IMR-90 (cell line): Measurements from ENCODE around the gene VIT. TPM values are rescaled to one million over a fixed set of nuclear protein-coding genes. Genes with fewer than 3 reads are reported as not detected.

Source experiments
- ATAC-seq: fragments of 200-7000 bp; cut with Tn5 transposase; 2 replicates; pipeline ENCODE4 v1.9.1; 2020; ENCODE audit warnings: low read depth, mild to moderate bottlenecking, moderate library complexity
- BruUV-seq: library from RNA; stranded (reverse); fragments of 400-500 nt; replicated peaks from 2 replicates; lab custom pipeline; 2021; lab: Mats Ljungman, UMichigan
- CTCF ChIA-PET: fragments of 300-600 bp; formaldehyde crosslinking; extraction: SDS; loops from one replicate; lab custom pipeline; 2021; ENCODE audit warnings: antibody characterized with exemption; lab: Yijun Ruan, JAX
- POLR2A ChIA-PET: fragments of 300-600 bp; sonication (Branson Sonifier 250); formaldehyde crosslinking; loops from one replicate; lab custom pipeline; 2022; ENCODE audit warnings: antibody characterized with exemption; ENCODE audit not compliant: unreplicated experiment; lab: Charles Lee
- DNase-seq: peaks from one replicate; pipeline ENCODE4 v3.0.0; 2013
- H2AFZ ChIP-seq: replicated peaks from 2 replicates; pipeline ENCODE3; 2013; ENCODE audit warnings: low read length, mild to moderate bottlenecking; ENCODE audit not compliant: poor library complexity
- H2AK5ac ChIP-seq: 2 replicates; pipeline ENCODE4 v1.6.1; 2013; ENCODE audit warnings: low read depth, low read length, inconsistent platforms
- H2AK9ac ChIP-seq: replicated peaks from 2 replicates; pipeline ENCODE3; 2013; ENCODE audit warnings: mild to moderate bottlenecking, low read depth, low read length, moderate library complexity; ENCODE audit not compliant: poor library complexity
- H2BK120ac ChIP-seq: 2 replicates; pipeline ENCODE4 v1.6.1; 2013; ENCODE audit warnings: low read depth, low read length, inconsistent platforms
- H2BK15ac ChIP-seq: 3 replicates; pipeline ENCODE4 v1.6.1; 2013; ENCODE audit warnings: low read depth, low read length, inconsistent platforms
- H2BK20ac ChIP-seq: 2 replicates; pipeline ENCODE4 v1.6.1; 2013; ENCODE audit warnings: low read depth, mild to moderate bottlenecking, inconsistent platforms, low read length, moderate library complexity
- H2BK5ac ChIP-seq: 2 replicates; pipeline ENCODE4 v1.6.1; 2013; ENCODE audit warnings: mild to moderate bottlenecking, low read depth, low read length, inconsistent platforms; ENCODE audit not compliant: poor library complexity, severe bottlenecking
- H3K14ac ChIP-seq: replicated peaks from 2 replicates; pipeline ENCODE4 v1.6.1; 2013; ENCODE audit warnings: low read depth, low read length, inconsistent platforms
- H3K18ac ChIP-seq: 2 replicates; pipeline ENCODE4 v1.6.1; 2013; ENCODE audit warnings: low read depth, low read length, control low read depth
- H3K23ac ChIP-seq: 2 replicates; pipeline ENCODE4 v1.6.1; 2013; ENCODE audit warnings: low read depth, low read length, inconsistent platforms
- H3K27ac ChIP-seq: 2 replicates; pipeline ENCODE4 v1.5.1; 2013; ENCODE audit warnings: mild to moderate bottlenecking, control low read depth, low read length; ENCODE audit not compliant: insufficient read depth
- H3K27me3 ChIP-seq: 2 replicates; pipeline ENCODE4 v1.6.1; 2013; ENCODE audit warnings: low read length; ENCODE audit not compliant: control insufficient read depth, insufficient read depth
- H3K36me3 ChIP-seq: 2 replicates; pipeline ENCODE4 v1.6.1; 2013; ENCODE audit warnings: low read length, mixed read lengths; ENCODE audit not compliant: control insufficient read depth, insufficient read depth
- H3K4ac ChIP-seq: 2 replicates; pipeline ENCODE4 v1.6.1; 2013; ENCODE audit warnings: low read depth, low read length, inconsistent platforms
- H3K4me1 ChIP-seq: 2 replicates; pipeline ENCODE4 v1.6.1; 2013; ENCODE audit warnings: low read length, mixed read lengths; ENCODE audit not compliant: control insufficient read depth, insufficient read depth
- H3K4me2 ChIP-seq: 2 replicates; pipeline ENCODE4 v1.6.1; 2013; ENCODE audit warnings: low read depth, mild to moderate bottlenecking, control low read depth, low read length, moderate library complexity
- H3K4me3 ChIP-seq: 2 replicates; pipeline ENCODE4 v1.5.1; 2013; ENCODE audit warnings: low read depth, mild to moderate bottlenecking, control low read depth, low read length, moderate library complexity; ENCODE audit not compliant: insufficient read depth
- H3K56ac ChIP-seq: 2 replicates; pipeline ENCODE4 v1.6.1; 2013; ENCODE audit warnings: low read length, inconsistent platforms; ENCODE audit not compliant: insufficient read depth; ENCODE audit errors: extremely low read depth
- H3K79me1 ChIP-seq, 2 experiments: 2 replicates each; pipeline ENCODE4 v1.6.1; 2013; ENCODE audit warnings: low read length in 2 of 2, inconsistent platforms in 1 of 2, low read depth in 1 of 2
- H3K9ac ChIP-seq: 2 replicates; pipeline ENCODE4 v1.6.1; 2013; ENCODE audit warnings: low read depth, low read length, control low read depth
- H3K9me1 ChIP-seq: 2 replicates; pipeline ENCODE4 v1.6.1; 2013; ENCODE audit warnings: low read length, inconsistent platforms; ENCODE audit not compliant: insufficient read depth
- H3K9me3 ChIP-seq: 2 replicates; pipeline ENCODE4 v1.6.1; 2013; ENCODE audit warnings: low read length; ENCODE audit not compliant: control insufficient read depth, insufficient read depth
- H4K20me1 ChIP-seq: 2 replicates; pipeline ENCODE4 v1.6.1; 2013; ENCODE audit warnings: low read length, inconsistent platforms; ENCODE audit not compliant: insufficient read depth
- H4K5ac ChIP-seq: 2 replicates; pipeline ENCODE4 v1.6.1; 2013; ENCODE audit warnings: mild to moderate bottlenecking, low read depth, low read length, control low read depth
- H4K8ac ChIP-seq, 2 experiments: 2 replicates each; pipeline ENCODE4 v1.6.1; 2013; ENCODE audit warnings: low read depth in 2 of 2, low read length in 2 of 2, control low read depth in 1 of 2, inconsistent platforms in 1 of 2
- H4K91ac ChIP-seq: 2 replicates; pipeline ENCODE4 v1.6.1; 2013; ENCODE audit warnings: low read depth, low read length, inconsistent platforms; ENCODE audit not compliant: insufficient read depth
- CTCF ChIP-seq: conservative IDR thresholded peaks from 2 replicates; pipeline ENCODE4 v1.5.1; 2012; ENCODE audit warnings: mild to moderate bottlenecking, low read depth, low read length, improper control_type of control experiment
- FOS ChIP-seq: fragments of 150-350 bp; IDR thresholded peaks from 2 replicates; pipeline ENCODE4 v1.6.1; 2016; ENCODE audit warnings: low read depth, low read length
- MAFK ChIP-seq: IDR thresholded peaks from 2 replicates; pipeline ENCODE4 v1.6.1; 2012; ENCODE audit warnings: low read depth, low read length, improper control_type of control experiment
- MAZ ChIP-seq: IDR thresholded peaks from 2 replicates; pipeline ENCODE4 v1.6.1; 2012; ENCODE audit warnings: low read depth, mild to moderate bottlenecking, low read length, improper control_type of control experiment, moderate library complexity, borderline replicate concordance
- MXI1 ChIP-seq: IDR thresholded peaks from 2 replicates; pipeline ENCODE4 v1.6.1; 2012; ENCODE audit warnings: low read depth, mild to moderate bottlenecking, low read length, moderate library complexity, borderline replicate concordance
- NFE2L2 ChIP-seq: fragments of 150-350 bp; IDR thresholded peaks from 2 replicates; pipeline ENCODE4 v1.6.1; 2016; ENCODE audit warnings: low read depth, mild to moderate bottlenecking, low read length
- POLR2A ChIP-seq: IDR thresholded peaks from 2 replicates; pipeline ENCODE4 v1.6.1; 2012; ENCODE audit warnings: mild to moderate bottlenecking, low read depth, low read length
- RCOR1 ChIP-seq: IDR thresholded peaks from 2 replicates; pipeline ENCODE4 v1.6.1; 2012; ENCODE audit warnings: mild to moderate bottlenecking, low read length, improper control_type of control experiment; ENCODE audit not compliant: insufficient replicate concordance
- RFX5 ChIP-seq: IDR thresholded peaks from 2 replicates; pipeline ENCODE4 v1.8.0; 2012; ENCODE audit warnings: low read depth, mild to moderate bottlenecking, low read length, moderate library complexity
- USF2 ChIP-seq: fragments of 150-350 bp; IDR thresholded peaks from 2 replicates; pipeline ENCODE4 v1.6.1; 2017; ENCODE audit warnings: mild to moderate bottlenecking, antibody characterized with exemption, low read length, low read depth
- WGBS, 2 experiments: methylation state at CpG; one replicate each; pipeline versions ENCODE4 v1.1.5 to v1.1.7; 2013; ENCODE audit warnings: missing lambda C conversion rate in 2 of 2; ENCODE audit not compliant: insufficient read length in 1 of 2; ENCODE audit errors: extremely low coverage in 2 of 2; 5-methylcytosine and 5-hydroxymethylcytosine counted together
- dilution Hi-C: fragments of 300-500 bp; cut with HindIII; formaldehyde crosslinking; loops from one replicate; pipeline ENCODE4 v1.14.3; 2018; ENCODE audit warnings: low sequenced_read_pairs; ENCODE audit not compliant: unreplicated experiment
- in situ Hi-C: fragments of 300-500 bp; cut with MboI; formaldehyde crosslinking; loops from 3 replicates; pipeline ENCODE4 v1.14.3; 2019; ENCODE audit warnings: low sequenced_read_pairs, inconsistent platforms, mixed read lengths
- intact Hi-C: fragments of 100-400 bp; cut with micrococcal nuclease; formaldehyde crosslinking; loops from 2 replicates; pipeline ENCODE4 v1.10.0; 2022
- polyA plus RNA-seq, 3 experiments: library from polyadenylated mRNA; depleted of rRNA; stranded (reverse); fragments of >200 nt; gene quantifications; 2 replicates each; pipeline ENCODE4 v1.2.3, GENCODE V29; 2012; ENCODE audit warnings: low replicate concordance in 1 of 3
- total RNA-seq: library from RNA; depleted of rRNA; stranded (reverse); fragments of >200 nt; gene quantifications from 2 replicates; pipeline ENCODE4 v1.2.3, GENCODE V29; 2012

Gene VIT
- total and polyA plus RNA-seq, 2 of the 4 experiments (the other 2 are of a cell fraction): under 0.01 TPM; not detected in 1

- H4K20me1 ChIP-seq: no peaks in the 10 kb centered on the region
- H3K18ac ChIP-seq: no peak overlapping the region
- in situ Hi-C loops: no loop called here
- H4K5ac ChIP-seq: no peak overlapping the region
- ATAC-seq (no peak), DNase-seq (no peak)
- H3K36me3 ChIP-seq: no peaks in the 10 kb centered on the region
- no peak overlapping the region for H3K4me3 ChIP-seq
- H2AK5ac ChIP-seq: no peak overlapping the region
- CTCF ChIA-PET: interaction anchor here (1.2 kb wide), 1 partner anchor 30 kb away, joined by 3 read pairs; no protein-coding TSS in a partner anchor
- H3K9me3 ChIP-seq: peaks cover 3% of the 10 kb centered on the region
- peak overlapping the region; percentile 64 for H2AFZ ChIP-seq
- no peak overlapping the region for H2BK120ac ChIP-seq
- no peak overlapping the region; the same call in 1 of the 2 replicates for H3K14ac ChIP-seq
- dilution Hi-C loops: no loop called here
- no peaks in the 10 kb centered on the region for H3K79me1 ChIP-seq
- no peak overlapping the region for H4K91ac ChIP-seq
- no peak for TF ChIP-seq MAZ
- TF ChIP-seq RFX5: no peak
- TF ChIP-seq RCOR1: no peak
- TF ChIP-seq MAFK: no peak
- TF ChIP-seq NFE2L2: no peak
- no peak for TF ChIP-seq POLR2A
- no peak for TF ChIP-seq MXI1
- no peak for TF ChIP-seq USF2
- no peak for TF ChIP-seq FOS
- no peak for TF ChIP-seq CTCF
- H3K23ac ChIP-seq: 0 out of 2 replicates have a peak overlapping the region, but pooled peaks have one; percentile 17
- no peaks in the 10 kb centered on the region for H3K27me3 ChIP-seq
- intact Hi-C loops: no loop called here
- H4K8ac ChIP-seq: no peak overlapping the region
- H2BK5ac ChIP-seq: no peak overlapping the region
- BruUV-seq: no TSS peak
- WGBS, 2 experiments: 80% methylated on average over 1 of the region's 5 CpGs; no CpG with 5 or more reads in 1 of the 2 experiments
- H2AK9ac ChIP-seq: no peak overlapping the region
- H3K56ac ChIP-seq: no peak overlapping the region
- H2BK20ac ChIP-seq: 0 out of 2 replicates have a peak overlapping the region, but pooled peaks have one; percentile 9
- no peak overlapping the region for H3K27ac ChIP-seq
- POLR2A ChIA-PET: no interaction called here
- no peak overlapping the region for H3K4ac ChIP-seq
- peaks cover 3% of the 10 kb centered on the region; the same call in 1 of the 2 replicates for H3K4me1 ChIP-seq
- H3K4me2 ChIP-seq: no peak overlapping the region
- H2BK15ac ChIP-seq: no peak overlapping the region
- H3K9me1 ChIP-seq: peaks cover 3% of the 10 kb centered on the region; the same call in 1 of the 2 replicates
- no peak overlapping the region for H3K9ac ChIP-seq
These were observed 9.7 kb downstream of the VIT start for GRCh38 chr2:36706021-36706876.
